B cell (primary cell): ENCODE measurements around the gene SGCG. TPM values are rescaled to one million over a fixed set of nuclear protein-coding genes. Genes with fewer than 3 reads are reported as not detected.

ENCODE experiments used
- ATAC-seq: fragments of 200-7000 bp; cut with Tn5 transposase; one replicate; pipeline ENCODE4 v1.10.0; 2021; ENCODE audit warnings: low read depth, mild to moderate bottlenecking, moderate number of reproducible peaks, moderate library complexity
- CTCF ChIA-PET: fragments of 350-600 bp; sonication (Branson Sonifier 250); formaldehyde crosslinking; loops from one replicate; lab custom pipeline; 2021; ENCODE audit warnings: antibody characterized with exemption, inconsistent platforms; lab: Charles Lee
- POLR2A ChIA-PET: fragments of 350-600 bp; sonication (Branson Sonifier 250); formaldehyde crosslinking; loops from one replicate; lab custom pipeline; 2021; ENCODE audit warnings: antibody characterized with exemption; lab: Charles Lee
- DNase-seq: peaks from one replicate; pipeline ENCODE4 v3.0.0; 2013
- H2AFZ ChIP-seq: 2 replicates; pipeline ENCODE4 v1.6.1; 2012; ENCODE audit warnings: mild to moderate bottlenecking, low read depth, low read length; ENCODE audit not compliant: insufficient read depth, poor library complexity, severe bottlenecking
- H3K27ac ChIP-seq, 2 donors: 1 replicate in 1 of 2; 2 replicates in 1 of 2; pipeline ENCODE4 v1.5.1; 2012 to 2013; ENCODE audit warnings: low read length in 2 of 2, mild to moderate bottlenecking in 2 of 2, moderate library complexity in 1 of 2
- H3K27me3 ChIP-seq, 4 experiments: fragments of 200-600 bp in 1 of 4; sonication (generic) in 1 of 4; replicated peaks in 1 of 4; 1 replicate in 2 of 4; 2 replicates in 2 of 4; pipeline versions ENCODE4 v1.6.1 to v1.7.0; 2013 to 2016; ENCODE audit warnings: low read length in 3 of 4, mild to moderate bottlenecking in 2 of 4, mixed read lengths in 1 of 4, moderate library complexity in 1 of 4; ENCODE audit not compliant: insufficient read depth in 4 of 4, control insufficient read depth in 3 of 4; ENCODE audit errors: control extremely low read depth in 1 of 4
- H3K36me3 ChIP-seq, 2 experiments: replicated peaks in 1 of 2; 1 replicate in 1 of 2; 2 replicates in 1 of 2; pipeline versions ENCODE4 v1.6.1 to v1.7.1; 2013; ENCODE audit warnings: low read length in 1 of 2; ENCODE audit not compliant: insufficient read depth in 2 of 2, control insufficient read depth in 1 of 2; ENCODE audit errors: control extremely low read depth in 1 of 2, extremely low read depth in 1 of 2
- H3K4me1 ChIP-seq, 2 donors: fragments of 200-600 bp in 1 of 2; sonication (generic) in 1 of 2; 1 replicate in 1 of 2; 2 replicates in 1 of 2; pipeline versions ENCODE4 v1.5.1 to v1.6.1; 2013 to 2017; ENCODE audit warnings: low read length in 2 of 2; ENCODE audit not compliant: control insufficient read depth in 2 of 2, insufficient read depth in 2 of 2
- H3K4me2 ChIP-seq: replicated peaks from 2 replicates; pipeline ENCODE3; 2012; ENCODE audit warnings: mild to moderate bottlenecking, low read depth, low read length; ENCODE audit not compliant: poor library complexity, severe bottlenecking
- H3K4me3 ChIP-seq, 5 experiments: fragments of 200-600 bp in 1 of 5; sonication (generic) in 1 of 5; 1 replicate in 3 of 5; 2 replicates in 2 of 5; pipeline versions ENCODE4 v1.5.1 to v1.7.0; 2011 to 2016; ENCODE audit warnings: low read length in 4 of 5, mild to moderate bottlenecking in 4 of 5, low read depth in 2 of 5, control low read depth in 1 of 5, moderate library complexity in 1 of 5; ENCODE audit not compliant: insufficient read depth in 1 of 5; ENCODE audit errors: control extremely low read depth in 1 of 5, extremely low read depth in 1 of 5
- H3K79me2 ChIP-seq: fragments of 200-600 bp; sonication (generic); one replicate; pipeline ENCODE4 v1.6.0; 2016; ENCODE audit warnings: low read length; ENCODE audit not compliant: control insufficient read depth, insufficient read depth
- H3K9ac ChIP-seq: fragments of 200-600 bp; sonication (generic); 2 replicates; pipeline ENCODE4 v1.6.1; 2017; ENCODE audit warnings: mild to moderate bottlenecking, low read length, moderate library complexity
- H3K9me3 ChIP-seq, 3 donors: one replicate each; pipeline versions ENCODE4 v1.6.1 to v1.7.1; 2013; ENCODE audit warnings: low read length in 2 of 3; ENCODE audit not compliant: control insufficient read depth in 2 of 3, insufficient read depth in 1 of 3; ENCODE audit errors: control extremely low read depth in 1 of 3
- H4K20me1 ChIP-seq: 2 replicates; pipeline ENCODE4 v1.6.0; 2012; ENCODE audit warnings: mild to moderate bottlenecking, low read length; ENCODE audit not compliant: insufficient read depth, control insufficient read depth, poor library complexity, severe bottlenecking
- H3K27ac Mint-ChIP-seq: one replicate; pipeline ENCODE4 v1.8.0; 2021; ENCODE audit warnings: mixed read lengths
- H3K27me3 Mint-ChIP-seq: one replicate; pipeline ENCODE4 v1.8.0; 2021; ENCODE audit warnings: mixed read lengths
- H3K4me1 Mint-ChIP-seq: one replicate; pipeline ENCODE4 v1.8.0; 2021; ENCODE audit warnings: mixed read lengths
- H3K4me3 Mint-ChIP-seq: one replicate; pipeline ENCODE4 v1.8.0; 2021; ENCODE audit warnings: mixed read lengths
- H3K9me3 Mint-ChIP-seq: one replicate; pipeline ENCODE4 v1.8.0; 2022; ENCODE audit warnings: mixed read lengths; ENCODE audit not compliant: insufficient read depth
- EZH2 ChIP-seq: IDR thresholded peaks from 2 replicates; pipeline ENCODE4 v1.6.1; 2012; ENCODE audit warnings: borderline replicate concordance, low read depth, mild to moderate bottlenecking, moderate library complexity, low read length; ENCODE audit not compliant: insufficient read depth, poor library complexity, severe bottlenecking
- WGBS: methylation state at CpG from one replicate; pipeline ENCODE4 v1.1.5; 2013; ENCODE audit warnings: missing lambda C conversion rate; ENCODE audit not compliant: insufficient coverage; 5-methylcytosine and 5-hydroxymethylcytosine counted together
- intact Hi-C: fragments of 100-400 bp; cut with micrococcal nuclease; formaldehyde crosslinking; loops from one replicate; pipeline ENCODE4 v1.10.0; 2022
- polyA plus RNA-seq: library from polyadenylated mRNA; depleted of rRNA; stranded (reverse); fragments of >200 nt; gene quantifications from 2 replicates; pipeline ENCODE4 v1.2.3, GENCODE V29; 2012
- total RNA-seq, 2 donors: library from RNA; stranded (reverse); fragments of 120-200 nt in 1 of 2; gene quantifications; 1 replicate in 1 of 2; 2 replicates in 1 of 2; pipeline versions ENCODE4 v1.2.3 to v1.2.4, GENCODE V29; 2013 to 2022
- TF ChIP-seq, protein P1 (sequence below): fragments of 200-600 bp; IDR thresholded peaks from one replicate; pipeline ENCODE4 v1.8.0; 2022; ENCODE audit warnings: antibody characterized with exemption, mild to moderate bottlenecking

SGCG gene
- total and polyA plus RNA-seq, 2 donors (not counting 1 experiment from before 2014, with no cell fraction given) = not detected

DNA sequence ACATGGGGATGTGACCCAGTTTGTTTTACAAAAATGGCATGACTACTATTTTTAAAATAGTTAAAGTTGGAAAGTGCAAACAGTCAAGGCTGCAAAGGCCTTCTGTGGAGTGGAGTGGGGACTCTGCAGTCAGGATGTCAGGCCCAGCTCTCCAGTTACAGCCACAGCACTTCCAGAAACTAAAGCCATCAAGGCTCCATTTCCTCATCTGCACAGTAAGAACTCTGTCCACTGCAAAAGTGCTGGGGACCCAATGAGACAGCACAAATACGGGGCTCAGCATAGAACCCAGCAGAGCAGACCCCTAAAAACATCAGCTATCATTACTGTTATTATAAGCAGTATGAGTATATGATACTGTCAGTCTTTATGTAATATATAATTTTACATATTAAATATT, 179.1 kb downstream of the SGCG start:
- Mint-ChIP-seq H3K27me3 (no peaks in the 10 kb centered on the region), H3K4me3 (no peak overlapping the region), H3K27ac (no peak overlapping the region), H3K4me1 (no peaks in the 10 kb centered on the region), H3K9me3 (no peaks in the 10 kb centered on the region)
- ATAC-seq (no peak), DNase-seq (no peak)
- H3K27me3 ChIP-seq = no peaks in the 10 kb centered on the region
- no CpG with 5 or more reads among the region's 1 CpG for WGBS
- H3K4me3 ChIP-seq = no peak overlapping the region
- ChIA-PET POLR2A (no interaction called here), CTCF (no interaction called here)
- no peak overlapping the region for H3K4me2 ChIP-seq
- no peak overlapping the region for H3K27ac ChIP-seq
- no peaks in the 10 kb centered on the region for H3K4me1 ChIP-seq
- H3K9me3 ChIP-seq = no peaks in the 10 kb centered on the region
- intact Hi-C loops = no loop called here
- H3K9ac ChIP-seq = no peak overlapping the region
- peaks cover 0 to 53% of the 10 kb centered on the region in 2 experiments for H3K36me3 ChIP-seq
- H2AFZ ChIP-seq = no peak overlapping the region
- no peaks in the 10 kb centered on the region for H3K79me2 ChIP-seq
- H4K20me1 ChIP-seq = no peaks in the 10 kb centered on the region
- TF ChIP-seq EZH2 = no peak
- TF ChIP-seq, protein P1, sequence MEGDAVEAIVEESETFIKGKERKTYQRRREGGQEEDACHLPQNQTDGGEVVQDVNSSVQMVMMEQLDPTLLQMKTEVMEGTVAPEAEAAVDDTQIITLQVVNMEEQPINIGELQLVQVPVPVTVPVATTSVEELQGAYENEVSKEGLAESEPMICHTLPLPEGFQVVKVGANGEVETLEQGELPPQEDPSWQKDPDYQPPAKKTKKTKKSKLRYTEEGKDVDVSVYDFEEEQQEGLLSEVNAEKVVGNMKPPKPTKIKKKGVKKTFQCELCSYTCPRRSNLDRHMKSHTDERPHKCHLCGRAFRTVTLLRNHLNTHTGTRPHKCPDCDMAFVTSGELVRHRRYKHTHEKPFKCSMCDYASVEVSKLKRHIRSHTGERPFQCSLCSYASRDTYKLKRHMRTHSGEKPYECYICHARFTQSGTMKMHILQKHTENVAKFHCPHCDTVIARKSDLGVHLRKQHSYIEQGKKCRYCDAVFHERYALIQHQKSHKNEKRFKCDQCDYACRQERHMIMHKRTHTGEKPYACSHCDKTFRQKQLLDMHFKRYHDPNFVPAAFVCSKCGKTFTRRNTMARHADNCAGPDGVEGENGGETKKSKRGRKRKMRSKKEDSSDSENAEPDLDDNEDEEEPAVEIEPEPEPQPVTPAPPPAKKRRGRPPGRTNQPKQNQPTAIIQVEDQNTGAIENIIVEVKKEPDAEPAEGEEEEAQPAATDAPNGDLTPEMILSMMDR = no peak

GRCh38 chr13:23365652-23366051, 184.9 kb downstream of the SGCG start:
- no peak for DNase-seq
- H3K27ac Mint-ChIP-seq = no peak overlapping the region
- no peak overlapping the region for H2AFZ ChIP-seq
- H3K4me1 ChIP-seq = no peaks in the 10 kb centered on the region
- WGBS = no CpG with 5 or more reads among the region's 3 CpGs
- no peak overlapping the region for H3K9ac ChIP-seq
- no peak overlapping the region for H3K4me3 Mint-ChIP-seq
- intact Hi-C loops = no loop called here
- H4K20me1 ChIP-seq = peaks cover 7% of the 10 kb centered on the region
- no peaks in the 10 kb centered on the region for H3K27me3 Mint-ChIP-seq
- no peak overlapping the region for H3K27ac ChIP-seq
- no peaks in the 10 kb centered on the region for H3K9me3 ChIP-seq
- no peaks in the 10 kb centered on the region for H3K4me1 Mint-ChIP-seq
- ChIA-PET CTCF (no interaction called here), POLR2A (no interaction called here)
- no peaks in the 10 kb centered on the region for H3K9me3 Mint-ChIP-seq
- H3K4me2 ChIP-seq = no peak overlapping the region
- peaks cover 10% of the 10 kb centered on the region for H3K79me2 ChIP-seq
- TF ChIP-seq, protein P1 = no peak
- TF ChIP-seq EZH2 = no peak
- H3K4me3 ChIP-seq = no peak overlapping the region
- H3K36me3 ChIP-seq = peaks cover 0 to 57% of the 10 kb centered on the region in 2 experiments
- no peak for ATAC-seq
- no peaks in the 10 kb centered on the region for H3K27me3 ChIP-seq
